Stomach (tissue), 4 donors: Measurements from ENCODE around the gene ABHD12B.

Source experiments
- EP300 ChIP-seq: sonication (generic); formaldehyde crosslinking; IDR thresholded peaks from one replicate; pipeline ENCODE4 v1.6.1; 2017; ENCODE audit warnings: antibody characterized with exemption
- POLR2AphosphoS5 ChIP-seq, 3 donors: sonication (generic); formaldehyde crosslinking; IDR thresholded peaks; one replicate each; pipeline ENCODE4 v1.6.1; 2016; ENCODE audit warnings: antibody characterized with exemption in 3 of 3

- TF ChIP-seq POLR2AphosphoS5 (IDR thresholded peaks at IDR 0.05): no peak
- TF ChIP-seq EP300: no peak
Observed at GRCh38 chr14:50853891-50854290, 18.0 kb upstream of the ABHD12B start.
